WTC11 (cell line): Measurements from ENCODE around the gene REX1BD.

Source experiments
- CTCF ChIP-seq: fragments of 200-600 bp; IDR thresholded peaks from 2 replicates; pipeline ENCODE4 v1.8.0; 2022; ENCODE audit warnings: antibody characterized with exemption
- ZNF281 ChIP-seq: sonication (generic); formaldehyde crosslinking; IDR thresholded peaks from 2 replicates; pipeline ENCODE4 v1.8.0; 2023; ENCODE audit warnings: mild to moderate bottlenecking, missing genetic modification reagents

- TF ChIP-seq ZNF281 (CRISPR knock-in tag) (no peak), CTCF (no peak)
Measured at GRCh38 chr19:18562086-18562485, 26.5 kb upstream of the REX1BD start.
